Measurements from ENCODE around the gene RAB1B. TPM values are rescaled to one million over a fixed set of nuclear protein-coding genes. Genes with fewer than 3 reads are reported as not detected.

The RAB1B gene
- total RNA-seq, 1 experiment from 2014 or later: 380 TPM

GRCh38 chr11:66277471-66278362 lies 9.3 kb downstream of the RAB1B start, which contains the start of gene CNIH2:
TSS of gene CNIH2 (plus strand) at chr11:66278175. CDS start at chr11:66278457, 282 bp downstream.
- H3F3A ChIP-seq (ENCODE audit: low read length, unreplicated experiment): no peaks in the 10 kb centered on the region

GRCh38 chr11:66278363-66279091 lies 10.1 kb downstream of the RAB1B start:
- POLR2A ChIA-PET (ENCODE audit: unreplicated experiment): interaction anchor here (0.6 kb wide), 1 partner anchor 10 kb away, joined by 13 read pairs; no protein-coding TSS in a partner anchor
- no peak overlapping the region for H3K4me2 ChIP-seq (ENCODE audit: low read length)

More at GRCh38 chr11:66277471-66278362, 9.3 kb downstream of the RAB1B start, which contains the start of gene CNIH2:
- TF ChIP-seq EZH2 (IDR thresholded peaks at IDR 0.05; ENCODE audit: low read length, unreplicated experiment): no peak
- no peak for TF ChIP-seq CTCF (conservative IDR thresholded peaks at IDR 0.05; ENCODE audit: low read depth, low read length)
- TF ChIP-seq EZH2phosphoT487 (IDR thresholded peaks at IDR 0.05; ENCODE audit: borderline replicate concordance, low read length): no peak
- H3K9ac ChIP-seq (ENCODE audit: low read length): no peak within 1 kb of the TSS
- DNase-seq (peak; percentile 50), ATAC-seq (peak; percentile 39)
- no peaks in the 10 kb centered on the region for H3K27me3 ChIP-seq (ENCODE audit: low read length)
- H3K36me3 ChIP-seq (ENCODE audit: low read depth, low read length): peaks cover 27% of the 10 kb centered on the region; the same call in 1 of the 2 replicates
- no peaks in the 10 kb centered on the region for H3K9me2 ChIP-seq (replicated peaks; ENCODE audit: low read length)
- H3K9me3 ChIP-seq (ENCODE audit: low read length): no peaks in the 10 kb centered on the region
- intact Hi-C loops (cut with micrococcal nuclease): no loop called here
- peak within 1 kb of the TSS; percentile 43; the same call in 1 of the 2 replicates for H3K4me3 ChIP-seq (ENCODE audit: low read length)
- 0 out of 2 replicates have a peak, but pooled peaks cover 7% of the 10 kb centered on the region for H4K20me1 ChIP-seq (ENCODE audit: low read length)
- H3K4me2 ChIP-seq (ENCODE audit: low read length): peak within 1 kb of the TSS; percentile 68
- no TSS peak for BruUV-seq (replicated peaks)
- ChIA-PET CTCF (interaction anchor here (0.6 kb wide), 1 partner anchor 256 kb away, joined by 3 read pairs; no protein-coding TSS in a partner anchor), POLR2A (ENCODE audit: unreplicated experiment) (interaction anchor here (0.6 kb wide), 2 partner anchors 11 to 19 kb away, joined by 3 read pairs; partner anchors contain the start of gene YIF1A)
- peaks cover 9% of the 10 kb centered on the region; the same call in 1 of the 2 replicates for H3K4me1 ChIP-seq (ENCODE audit: insufficient read depth, low read length)
- no peaks in the 10 kb centered on the region for H3K79me2 ChIP-seq (ENCODE audit: low read length)
- no peak within 1 kb of the TSS for H3K27ac ChIP-seq (ENCODE audit: low read length)
- H2AFZ ChIP-seq (ENCODE audit: low read length): no peak within 1 kb of the TSS

More at GRCh38 chr11:66278363-66279091, 10.1 kb downstream of the RAB1B start:
- CTCF ChIA-PET: no interaction called here
- peaks cover 9% of the 10 kb centered on the region; the same call in 1 of the 2 replicates for H3K4me1 ChIP-seq (ENCODE audit: insufficient read depth, low read length)
- H3K27ac ChIP-seq (ENCODE audit: low read length): no peak overlapping the region
- H3K9ac ChIP-seq (ENCODE audit: low read length): no peak overlapping the region
- DNase-seq (peak; percentile 18), ATAC-seq (no peak; the same call in 1 of the 2 replicates)
- no peaks in the 10 kb centered on the region for H4K20me1 ChIP-seq (ENCODE audit: low read length)
- TF ChIP-seq EZH2phosphoT487 (IDR thresholded peaks at IDR 0.05; ENCODE audit: borderline replicate concordance, low read length) (no peak), EZH2 (IDR thresholded peaks at IDR 0.05; ENCODE audit: low read length, unreplicated experiment) (no peak), CTCF (conservative IDR thresholded peaks at IDR 0.05; ENCODE audit: low read depth, low read length) (no peak)
- peaks cover 19% of the 10 kb centered on the region; the same call in 1 of the 2 replicates for H3K36me3 ChIP-seq (ENCODE audit: low read depth, low read length)
- intact Hi-C loops (cut with micrococcal nuclease): no loop called here
- H3K4me3 ChIP-seq (ENCODE audit: low read length): no peak overlapping the region
- no peaks in the 10 kb centered on the region for H3F3A ChIP-seq (ENCODE audit: low read length, unreplicated experiment)
- H3K9me3 ChIP-seq (ENCODE audit: low read length): no peaks in the 10 kb centered on the region
- no TSS peak for BruUV-seq (replicated peaks)
- no peaks in the 10 kb centered on the region for H3K27me3 ChIP-seq (ENCODE audit: low read length)
- H3K79me2 ChIP-seq (ENCODE audit: low read length): no peaks in the 10 kb centered on the region
- H2AFZ ChIP-seq (ENCODE audit: low read length): no peak overlapping the region
- no peaks in the 10 kb centered on the region for H3K9me2 ChIP-seq (replicated peaks; ENCODE audit: low read length)

All from PC-3 (cell line).